ENCODE measurements around the gene VSTM4. TPM values are rescaled to one million over a fixed set of nuclear protein-coding genes. Genes with fewer than 3 reads are reported as not detected.

VSTM4 gene
- total and polyA plus RNA-seq, 2 of the 4 experiments (the other 2 are of a cell fraction): 2.4 to 2.9 TPM

DNA sequence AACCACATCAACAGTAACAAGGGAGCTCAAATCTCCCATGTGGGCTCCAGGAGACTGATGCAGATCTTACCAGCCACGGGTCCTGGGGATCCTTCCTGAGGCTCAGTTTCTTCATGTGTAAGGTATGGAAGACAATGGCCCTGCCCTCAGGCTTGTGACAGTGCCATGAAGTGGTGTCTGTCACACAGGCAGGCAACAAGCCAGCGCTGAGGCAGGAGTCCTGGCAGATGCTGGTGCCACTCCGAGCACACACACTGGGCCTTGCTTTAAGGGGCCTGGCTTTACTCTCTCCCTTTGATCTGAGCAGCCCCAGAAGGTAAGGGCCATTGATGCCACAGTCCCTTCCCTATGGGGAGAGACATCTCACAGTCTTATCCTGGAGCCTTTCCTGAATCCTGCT is 147.3 kb downstream of the VSTM4 start:
- no peak overlapping the region for H2BK20ac ChIP-seq (ENCODE audit: low read depth, low read length)
- no peak overlapping the region for H3K56ac ChIP-seq (ENCODE audit: extremely low read depth, insufficient read depth, low read length)
- no peaks in the 10 kb centered on the region for H3K79me1 ChIP-seq (ENCODE audit: low read depth in 1 of 2, low read length in 2 of 2)
- dilution Hi-C loops (cut with HindIII; ENCODE audit: low sequenced_read_pairs, unreplicated experiment): no loop called here
- no peak overlapping the region for H2BK120ac ChIP-seq (ENCODE audit: low read depth, low read length)
- H2BK15ac ChIP-seq (ENCODE audit: low read depth, low read length): no peak overlapping the region
- no CpG with 5 or more reads among the region's 3 CpGs for WGBS, 2 experiments (ENCODE audit: extremely low coverage in 2 of 2, insufficient read length in 1 of 2)
- no peak overlapping the region for H3K4me2 ChIP-seq (ENCODE audit: low read depth, low read length)
- in situ Hi-C loops (cut with MboI; ENCODE audit: low sequenced_read_pairs): no loop called here
- no peaks in the 10 kb centered on the region for H3K4me1 ChIP-seq (ENCODE audit: control insufficient read depth, insufficient read depth, low read length)
- no peaks in the 10 kb centered on the region for H3K9me1 ChIP-seq (ENCODE audit: insufficient read depth, low read length)
- CTCF ChIA-PET: no interaction called here
- no peak overlapping the region for H2AK5ac ChIP-seq (ENCODE audit: low read depth, low read length)
- no peak overlapping the region for H3K23ac ChIP-seq (ENCODE audit: low read depth, low read length)
- H3K9ac ChIP-seq (ENCODE audit: low read depth, low read length): no peak overlapping the region
- TF ChIP-seq CTCF (conservative IDR thresholded peaks at IDR 0.05; ENCODE audit: low read depth, low read length): no peak
- no TSS peak for BruUV-seq (replicated peaks)
- DNase-seq: no peak
- no peak overlapping the region for H3K4me3 ChIP-seq (ENCODE audit: insufficient read depth, low read depth, low read length)
- H3K18ac ChIP-seq (ENCODE audit: low read depth, low read length): no peak overlapping the region
- POLR2A ChIA-PET (ENCODE audit: unreplicated experiment): no interaction called here
- no peaks in the 10 kb centered on the region for H3K9me3 ChIP-seq (ENCODE audit: control insufficient read depth, insufficient read depth, low read length)
- H4K8ac ChIP-seq (ENCODE audit: low read depth in 2 of 2, low read length in 2 of 2): no peak overlapping the region
- H3K36me3 ChIP-seq (ENCODE audit: control insufficient read depth, insufficient read depth, low read length): no peaks in the 10 kb centered on the region
- ATAC-seq (ENCODE audit: low read depth): no peak
- H4K5ac ChIP-seq (ENCODE audit: low read depth, low read length): no peak overlapping the region
- H2AK9ac ChIP-seq (replicated peaks; ENCODE audit: low read depth, low read length, poor library complexity): no peak overlapping the region
- no peak overlapping the region for H3K4ac ChIP-seq (ENCODE audit: low read depth, low read length)
- H2AFZ ChIP-seq (replicated peaks; ENCODE audit: low read length, poor library complexity): no peak overlapping the region
- no peak overlapping the region for H4K91ac ChIP-seq (ENCODE audit: insufficient read depth, low read depth, low read length)
- H3K27ac ChIP-seq (ENCODE audit: insufficient read depth, low read length): no peak overlapping the region
- H4K20me1 ChIP-seq (ENCODE audit: insufficient read depth, low read length): no peaks in the 10 kb centered on the region
- intact Hi-C loops (cut with micrococcal nuclease): no loop called here
- no peak overlapping the region for H3K14ac ChIP-seq (replicated peaks; ENCODE audit: low read depth, low read length)
- H3K27me3 ChIP-seq (ENCODE audit: control insufficient read depth, insufficient read depth, low read length): peaks cover 17% of the 10 kb centered on the region
- H2BK5ac ChIP-seq (ENCODE audit: low read depth, low read length, poor library complexity, severe bottlenecking): no peak overlapping the region
